OCI-LY7 (cell line): ENCODE results near the gene TBC1D2B. TPM values are rescaled to one million over a fixed set of nuclear protein-coding genes. Genes with fewer than 3 reads are reported as not detected.
"Not testable (repeated sequence)": the region's sequence is repeated elsewhere in the genome, so short reads cannot be mapped to it uniquely, and the experiment has no call there.

Experiments
- BruUV-seq: library from RNA; stranded (reverse); fragments of 400-500 nt; replicated peaks from 2 replicates; lab custom pipeline; 2021; lab: Mats Ljungman, UMichigan
- CTCF ChIA-PET: fragments of 300-600 bp; sonication (Branson Sonifier 250); formaldehyde crosslinking; loops from one replicate; lab custom pipeline; 2022; ENCODE audit warnings: antibody characterized with exemption; ENCODE audit not compliant: unreplicated experiment; lab: Charles Lee
- POLR2A ChIA-PET: fragments of 300-600 bp; sonication (Branson Sonifier 250); formaldehyde crosslinking; loops from one replicate; lab custom pipeline; 2022; ENCODE audit warnings: antibody characterized with exemption; lab: Charles Lee
- DNase-seq: peaks from one replicate; pipeline ENCODE4 v3.0.0-alpha.2; 2015; ENCODE audit warnings: low spot score
- H2AFZ ChIP-seq: fragments of 200-600 bp; sonication (generic), shearing (Covaris generic); 2 replicates; pipeline ENCODE4 v1.6.1; 2014; ENCODE audit warnings: mild to moderate bottlenecking, antibody characterized with exemption, low read length, moderate library complexity
- H3K27ac ChIP-seq: fragments of 200-600 bp; sonication (generic); 2 replicates; pipeline ENCODE4 v1.5.1; 2014; ENCODE audit warnings: mixed run types, low read depth, mild to moderate bottlenecking, moderate library complexity, low read length, inconsistent platforms; ENCODE audit not compliant: poor library complexity, severe bottlenecking
- H3K36me3 ChIP-seq: fragments of 200-600 bp; sonication (generic); 2 replicates; pipeline ENCODE4 v1.6.1; 2014; ENCODE audit warnings: mild to moderate bottlenecking, antibody characterized with exemption, low read length, moderate library complexity, mixed read lengths; ENCODE audit not compliant: insufficient read depth
- H3K4me1 ChIP-seq: fragments of 200-600 bp; sonication (generic); 2 replicates; pipeline ENCODE4 v1.5.1; 2014; ENCODE audit warnings: mild to moderate bottlenecking, low read length; ENCODE audit not compliant: insufficient read depth, poor library complexity, severe bottlenecking
- H3K4me2 ChIP-seq: fragments of 200-600 bp; sonication (generic); 2 replicates; pipeline ENCODE4 v1.6.1; 2014; ENCODE audit warnings: mild to moderate bottlenecking, low read length
- H3K4me3 ChIP-seq: fragments of 200-600 bp; sonication (generic); 2 replicates; pipeline ENCODE4 v1.5.1; 2014; ENCODE audit warnings: mild to moderate bottlenecking, low read depth, low read length; ENCODE audit not compliant: poor library complexity, severe bottlenecking
- H3K79me2 ChIP-seq: fragments of 200-600 bp; sonication (generic); 2 replicates; pipeline ENCODE4 v1.6.1; 2016; ENCODE audit warnings: low read depth, mild to moderate bottlenecking, low read length, moderate library complexity, mixed read lengths; ENCODE audit not compliant: insufficient read depth
- H3K9me2 ChIP-seq: fragments of 200-600 bp; sonication (generic); 2 replicates; pipeline ENCODE4 v1.6.1; 2016; ENCODE audit warnings: mild to moderate bottlenecking, low read length, mixed read lengths; ENCODE audit not compliant: insufficient read depth
- H3K9me3 ChIP-seq: fragments of 200-600 bp; sonication (generic); 2 replicates; pipeline ENCODE4 v1.6.1; 2014; ENCODE audit warnings: mild to moderate bottlenecking, mixed run types, low read length, mixed read lengths
- H4K20me1 ChIP-seq: fragments of 200-600 bp; sonication (generic); 2 replicates; pipeline ENCODE4 v1.6.1; 2014; ENCODE audit warnings: mild to moderate bottlenecking, antibody characterized with exemption, low read length, moderate library complexity, mixed read lengths; ENCODE audit not compliant: insufficient read depth
- intact Hi-C: fragments of 100-400 bp; cut with micrococcal nuclease; formaldehyde crosslinking; loops from one replicate; pipeline ENCODE4 v1.10.0; 2022; ENCODE audit not compliant: unreplicated experiment
- total RNA-seq, 2 experiments: library from RNA; depleted of rRNA in 1 of 2; stranded (reverse); fragments of >200 nt in 1 of 2; shearing (Covaris generic) in 1 of 2; gene quantifications; 2 replicates each; pipeline ENCODE4 v1.2.3, GENCODE V29; 2014 to 2022
- TF ChIP-seq, protein P1 (sequence below): fragments of 200-600 bp; sonication (generic); conservative IDR thresholded peaks from 2 replicates; pipeline ENCODE4 v1.5.1; 2014; ENCODE audit warnings: mild to moderate bottlenecking, antibody characterized with exemption, low read length, moderate library complexity, mixed read lengths

Gene TBC1D2B
- total RNA-seq, 2 experiments from 2014 or later: 30.9 to 41.5 TPM

GRCh38 chr15:77996226-77996625, 81.3 kb downstream of the TBC1D2B start:
- intact Hi-C loops, H3K9me3 ChIP-seq, POLR2A ChIA-PET, H3K4me3 ChIP-seq, H3K79me2 ChIP-seq, CTCF ChIA-PET, H3K27ac ChIP-seq, H4K20me1 ChIP-seq, DNase-seq, H3K9me2 ChIP-seq, BruUV-seq, H3K4me2 ChIP-seq, H2AFZ ChIP-seq: not testable (repeated sequence)
- Histone ChIP-seq H3K36me3 (peaks cover 31% of the 10 kb centered on the region; the same call in 1 of the 2 replicates), H3K4me1 (peaks cover 39% of the 10 kb centered on the region)

GRCh38 chr15:77995537-77995918, 82.0 kb downstream of the TBC1D2B start:
- H3K79me2 ChIP-seq, DNase-seq, intact Hi-C loops, H3K4me3 ChIP-seq, BruUV-seq, H3K9me3 ChIP-seq, H3K9me2 ChIP-seq, H4K20me1 ChIP-seq, H2AFZ ChIP-seq, CTCF ChIA-PET: not testable (repeated sequence)
- POLR2A ChIA-PET: interaction anchor here (0.9 kb wide), 1 partner anchor 87 kb away, joined by 3 read pairs; no protein-coding TSS in a partner anchor
- Histone ChIP-seq H3K4me1 (peaks cover 46% of the 10 kb centered on the region), H3K4me2 (0 out of 2 replicates have a peak overlapping the region, but pooled peaks have one; percentile 14), H3K36me3 (peaks cover 24% of the 10 kb centered on the region; the same call in 1 of the 2 replicates), H3K27ac (peak overlapping the region; percentile 82)

DNA sequence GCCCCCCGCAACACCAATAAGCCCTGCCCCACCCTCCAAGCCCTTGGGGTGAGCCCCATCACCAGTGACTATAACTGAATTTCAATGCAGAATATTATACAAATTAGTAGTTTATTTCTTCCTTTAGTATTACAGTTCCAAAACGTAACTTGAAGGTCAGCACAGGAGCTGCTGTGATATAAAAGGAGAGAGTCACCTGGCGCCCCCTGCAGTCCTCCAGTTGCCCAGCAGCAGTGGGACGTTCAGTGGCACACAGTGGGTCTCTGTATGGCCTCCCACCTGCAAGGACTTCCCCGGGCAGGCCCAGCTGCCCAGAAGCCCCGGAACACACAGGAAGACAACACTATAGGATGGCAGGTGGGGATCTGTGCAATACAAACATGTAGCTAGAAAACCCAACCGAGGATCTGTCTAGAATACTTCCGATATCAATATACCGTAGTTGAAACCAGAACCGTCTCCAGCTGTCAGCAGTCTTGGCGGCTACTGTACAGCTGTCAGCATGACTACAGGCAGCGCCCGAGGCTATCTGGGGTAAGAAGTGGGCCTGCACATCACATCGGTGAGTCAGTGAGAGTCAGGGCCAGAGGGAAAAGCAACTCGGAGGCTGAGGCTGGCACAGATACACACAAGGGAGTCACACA, 82.5 kb downstream of the TBC1D2B start:
- H3K9me2 ChIP-seq, BruUV-seq, H3K79me2 ChIP-seq, H4K20me1 ChIP-seq, H3K4me3 ChIP-seq, H3K9me3 ChIP-seq, H2AFZ ChIP-seq: not testable (repeated sequence)
- ChIA-PET POLR2A (interaction anchor here (0.9 kb wide), 1 partner anchor 87 kb away, joined by 3 read pairs; no protein-coding TSS in a partner anchor), CTCF (interaction anchor here (1.5 kb wide), 1 partner anchor 36 kb away, joined by 3 read pairs; no protein-coding TSS in a partner anchor)
- H3K27ac ChIP-seq: peak overlapping the region; percentile 82
- 0 out of 2 replicates have a peak overlapping the region, but pooled peaks have one; percentile 14 for H3K4me2 ChIP-seq
- peaks cover 20% of the 10 kb centered on the region; the same call in 1 of the 2 replicates for H3K36me3 ChIP-seq
- H3K4me1 ChIP-seq: peaks cover 51% of the 10 kb centered on the region
- intact Hi-C loops: loop anchor here (1.0 kb wide), 1 partner anchor 36 kb away; no protein-coding TSS in a partner anchor
- TF ChIP-seq, protein P1, sequence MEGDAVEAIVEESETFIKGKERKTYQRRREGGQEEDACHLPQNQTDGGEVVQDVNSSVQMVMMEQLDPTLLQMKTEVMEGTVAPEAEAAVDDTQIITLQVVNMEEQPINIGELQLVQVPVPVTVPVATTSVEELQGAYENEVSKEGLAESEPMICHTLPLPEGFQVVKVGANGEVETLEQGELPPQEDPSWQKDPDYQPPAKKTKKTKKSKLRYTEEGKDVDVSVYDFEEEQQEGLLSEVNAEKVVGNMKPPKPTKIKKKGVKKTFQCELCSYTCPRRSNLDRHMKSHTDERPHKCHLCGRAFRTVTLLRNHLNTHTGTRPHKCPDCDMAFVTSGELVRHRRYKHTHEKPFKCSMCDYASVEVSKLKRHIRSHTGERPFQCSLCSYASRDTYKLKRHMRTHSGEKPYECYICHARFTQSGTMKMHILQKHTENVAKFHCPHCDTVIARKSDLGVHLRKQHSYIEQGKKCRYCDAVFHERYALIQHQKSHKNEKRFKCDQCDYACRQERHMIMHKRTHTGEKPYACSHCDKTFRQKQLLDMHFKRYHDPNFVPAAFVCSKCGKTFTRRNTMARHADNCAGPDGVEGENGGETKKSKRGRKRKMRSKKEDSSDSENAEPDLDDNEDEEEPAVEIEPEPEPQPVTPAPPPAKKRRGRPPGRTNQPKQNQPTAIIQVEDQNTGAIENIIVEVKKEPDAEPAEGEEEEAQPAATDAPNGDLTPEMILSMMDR: peak; percentile 69
- peak; percentile 63 for DNase-seq

DNA sequence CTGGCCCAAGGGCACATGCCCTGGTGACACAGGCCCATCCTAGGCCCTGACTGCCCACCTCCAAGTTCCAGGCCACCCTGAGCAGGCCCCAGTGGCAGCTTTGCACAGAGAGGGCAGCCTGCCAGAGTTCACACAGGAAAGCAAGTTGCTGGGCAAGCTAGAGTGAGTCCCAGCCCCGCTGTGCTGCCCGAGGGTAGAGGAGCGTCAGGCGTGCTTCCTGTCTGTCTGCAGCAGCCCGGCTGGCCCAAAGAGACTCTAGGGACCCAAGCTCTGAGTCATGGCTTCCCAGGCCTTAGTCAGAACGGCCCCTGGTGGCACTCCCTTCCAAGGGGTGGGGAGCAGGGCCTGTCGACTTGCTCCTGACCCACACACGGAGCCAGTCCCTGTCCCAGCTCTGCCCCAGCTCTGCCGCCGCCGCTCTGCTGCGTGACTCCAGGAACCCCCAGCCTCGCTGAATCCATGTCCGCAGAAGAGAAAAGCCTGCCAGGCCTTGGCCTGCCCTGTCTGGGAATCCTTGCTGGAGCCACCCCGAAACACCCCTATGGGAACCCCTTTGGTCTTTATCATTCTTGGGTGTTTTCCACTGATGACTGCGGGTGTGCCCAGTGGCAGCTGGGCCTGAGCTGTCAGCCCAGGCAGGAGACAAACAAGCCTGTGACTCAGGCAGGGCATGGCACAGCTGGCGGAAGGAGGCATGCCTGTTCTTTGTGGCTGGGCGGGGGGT, 83.4 kb downstream of the TBC1D2B start:
- H3K79me2 ChIP-seq, H3K9me2 ChIP-seq, H2AFZ ChIP-seq, POLR2A ChIA-PET, H4K20me1 ChIP-seq, H3K9me3 ChIP-seq, BruUV-seq: not testable (repeated sequence)
- H3K4me2 ChIP-seq: peak overlapping the region; percentile 67
- CTCF ChIA-PET: interaction anchor here (1.2 to 1.5 kb wide), 2 partner anchors 35 to 115 kb away, joined by 3 read pairs; no protein-coding TSS in a partner anchor
- peak; percentile 87 for DNase-seq
- peaks cover 57% of the 10 kb centered on the region for H3K4me1 ChIP-seq
- H3K36me3 ChIP-seq: peaks cover 15% of the 10 kb centered on the region; the same call in 1 of the 2 replicates
- H3K4me3 ChIP-seq: peak overlapping the region; percentile 24
- intact Hi-C loops: loop anchor here (1.0 kb wide), 1 partner anchor 35 kb away; no protein-coding TSS in a partner anchor
- peak overlapping the region; percentile 82 for H3K27ac ChIP-seq
